Astrocyte (in vitro differentiated cells and primary cell): ENCODE results near the gene TP73. TPM values are rescaled to one million over a fixed set of nuclear protein-coding genes. Genes with fewer than 3 reads are reported as not detected.

Source experiments
- DNase-seq: peaks from one replicate; pipeline ENCODE4 v3.0.0-alpha.2; 2010; ENCODE audit warnings: low read depth
- FAIRE-seq: peaks from 2 replicates; lab custom pipeline; 2011; peaks lifted over from hg19 to GRCh38; lab: Jason Lieb, UNC
- H2AFZ ChIP-seq: 2 replicates; pipeline ENCODE4 v1.6.0; 2012; ENCODE audit warnings: low read depth, low read length, inconsistent platforms
- H3K27ac ChIP-seq: 2 replicates; pipeline ENCODE4 v1.5.1; 2011; ENCODE audit warnings: low read depth, low read length, inconsistent platforms
- H3K27me3 ChIP-seq: 2 replicates; pipeline ENCODE4 v1.6.0; 2011; ENCODE audit warnings: low read length, inconsistent platforms; ENCODE audit not compliant: insufficient read depth
- H3K36me3 ChIP-seq: 2 replicates; pipeline ENCODE4 v1.5.1; 2011; ENCODE audit warnings: low read length, inconsistent platforms; ENCODE audit not compliant: insufficient read depth
- H3K4me1 ChIP-seq: 2 replicates; pipeline ENCODE4 v1.5.1; 2011; ENCODE audit warnings: low read length, inconsistent platforms; ENCODE audit not compliant: insufficient read depth
- H3K4me2 ChIP-seq: 2 replicates; pipeline ENCODE4 v1.6.0; 2012; ENCODE audit warnings: low read length, inconsistent platforms
- H3K4me3 ChIP-seq: 2 replicates; pipeline ENCODE4 v1.5.1; 2011; ENCODE audit warnings: low read depth, mild to moderate bottlenecking, low read length, inconsistent platforms; ENCODE audit not compliant: insufficient read depth
- H3K79me2 ChIP-seq: 2 replicates; pipeline ENCODE4 v1.6.0; 2012; ENCODE audit warnings: mild to moderate bottlenecking, low read length, inconsistent platforms; ENCODE audit not compliant: insufficient read depth
- H3K9ac ChIP-seq: 2 replicates; pipeline ENCODE4 v1.6.0; 2012; ENCODE audit warnings: mild to moderate bottlenecking, low read length, inconsistent platforms
- H3K9me3 ChIP-seq: 2 replicates; pipeline ENCODE4 v1.5.1; 2012; ENCODE audit warnings: low read depth, mild to moderate bottlenecking, low read length, inconsistent platforms; ENCODE audit not compliant: insufficient read depth
- H4K20me1 ChIP-seq: 2 replicates; pipeline ENCODE4 v1.6.0; 2012; ENCODE audit warnings: low read length, inconsistent platforms; ENCODE audit not compliant: insufficient read depth
- H3K27ac Mint-ChIP-seq: one replicate; pipeline ENCODE4 v1.8.0; 2021; ENCODE audit warnings: mild to moderate bottlenecking, mixed read lengths; ENCODE audit not compliant: unreplicated experiment
- H3K27me3 Mint-ChIP-seq: one replicate; pipeline ENCODE4 v1.8.0; 2021; ENCODE audit warnings: low read depth, mixed read lengths; ENCODE audit not compliant: unreplicated experiment
- H3K36me3 Mint-ChIP-seq: one replicate; pipeline ENCODE4 v1.8.0; 2021; ENCODE audit warnings: low read depth, mixed read lengths; ENCODE audit not compliant: unreplicated experiment
- H3K4me1 Mint-ChIP-seq: one replicate; pipeline ENCODE4 v1.8.0; 2021; ENCODE audit warnings: low read depth, mixed read lengths; ENCODE audit not compliant: unreplicated experiment
- H3K4me3 Mint-ChIP-seq: one replicate; pipeline ENCODE4 v1.8.0; 2021; ENCODE audit warnings: mild to moderate bottlenecking, moderate library complexity, mixed read lengths; ENCODE audit not compliant: unreplicated experiment
- H3K9me3 Mint-ChIP-seq: one replicate; pipeline ENCODE4 v1.8.0; 2021; ENCODE audit warnings: mild to moderate bottlenecking, mixed read lengths; ENCODE audit not compliant: unreplicated experiment
- EZH2 ChIP-seq: IDR thresholded peaks from 2 replicates; pipeline ENCODE4 v1.6.1; 2012; ENCODE audit warnings: mild to moderate bottlenecking, low read length, inconsistent platforms; ENCODE audit not compliant: insufficient read depth
- total RNA-seq: library from RNA; stranded (reverse); gene quantifications from 2 replicates; pipeline ENCODE4 v1.2.1, GENCODE V29; 2021
- TF ChIP-seq, protein P1 (sequence below): IDR thresholded peaks from 2 replicates; pipeline ENCODE4 v1.5.1; 2011; ENCODE audit warnings: low read depth, mild to moderate bottlenecking, inconsistent platforms, low read length, moderate library complexity; ENCODE audit not compliant: insufficient read depth

Gene TP73
- total RNA-seq, 1 donor from 2014 or later: 0.18 TPM

DNA sequence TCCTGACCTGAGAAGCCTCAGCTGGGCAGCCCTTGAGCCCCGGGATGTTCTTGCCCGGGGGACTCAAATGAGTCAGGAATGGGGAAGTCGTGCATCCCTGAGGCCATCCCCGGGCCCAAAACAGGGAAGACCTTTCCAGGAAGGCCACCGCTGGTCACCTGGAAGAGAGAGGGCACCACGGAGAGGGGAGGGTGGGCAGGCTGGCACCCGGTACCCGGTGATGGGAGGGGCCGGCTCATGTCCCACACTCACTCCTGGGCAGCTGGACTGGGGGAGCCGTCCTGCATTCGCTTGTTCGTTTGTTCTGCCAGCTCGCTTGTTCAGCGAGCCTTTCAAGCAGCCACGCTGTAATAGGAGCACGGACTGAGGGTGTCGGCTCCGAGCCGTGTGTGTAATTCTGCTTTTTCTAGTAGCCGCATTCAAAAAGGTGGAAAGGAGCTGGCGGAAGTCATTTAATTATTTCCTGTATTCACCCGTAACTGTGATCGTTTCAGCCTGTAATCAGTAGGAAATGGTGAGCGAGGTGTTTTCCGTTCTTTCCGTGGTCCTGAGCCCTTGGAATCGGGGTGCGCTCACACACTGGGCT lies 51.6 kb downstream of the TP73 start:
- peaks cover 31% of the 10 kb centered on the region for H3K27me3 Mint-ChIP-seq
- peaks cover 6% of the 10 kb centered on the region for H3K4me1 Mint-ChIP-seq
- H3K36me3 ChIP-seq: no peaks in the 10 kb centered on the region
- DNase-seq (no peak), FAIRE-seq (no peak)
- no peak for TF ChIP-seq EZH2
- TF ChIP-seq, protein P1, sequence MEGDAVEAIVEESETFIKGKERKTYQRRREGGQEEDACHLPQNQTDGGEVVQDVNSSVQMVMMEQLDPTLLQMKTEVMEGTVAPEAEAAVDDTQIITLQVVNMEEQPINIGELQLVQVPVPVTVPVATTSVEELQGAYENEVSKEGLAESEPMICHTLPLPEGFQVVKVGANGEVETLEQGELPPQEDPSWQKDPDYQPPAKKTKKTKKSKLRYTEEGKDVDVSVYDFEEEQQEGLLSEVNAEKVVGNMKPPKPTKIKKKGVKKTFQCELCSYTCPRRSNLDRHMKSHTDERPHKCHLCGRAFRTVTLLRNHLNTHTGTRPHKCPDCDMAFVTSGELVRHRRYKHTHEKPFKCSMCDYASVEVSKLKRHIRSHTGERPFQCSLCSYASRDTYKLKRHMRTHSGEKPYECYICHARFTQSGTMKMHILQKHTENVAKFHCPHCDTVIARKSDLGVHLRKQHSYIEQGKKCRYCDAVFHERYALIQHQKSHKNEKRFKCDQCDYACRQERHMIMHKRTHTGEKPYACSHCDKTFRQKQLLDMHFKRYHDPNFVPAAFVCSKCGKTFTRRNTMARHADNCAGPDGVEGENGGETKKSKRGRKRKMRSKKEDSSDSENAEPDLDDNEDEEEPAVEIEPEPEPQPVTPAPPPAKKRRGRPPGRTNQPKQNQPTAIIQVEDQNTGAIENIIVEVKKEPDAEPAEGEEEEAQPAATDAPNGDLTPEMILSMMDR: no peak
- no peaks in the 10 kb centered on the region for H3K9me3 Mint-ChIP-seq
- H3K4me3 ChIP-seq: no peak overlapping the region
- H3K79me2 ChIP-seq: no peaks in the 10 kb centered on the region
- no peaks in the 10 kb centered on the region for H3K4me1 ChIP-seq
- no peaks in the 10 kb centered on the region for H3K36me3 Mint-ChIP-seq
- no peak overlapping the region for H3K4me2 ChIP-seq
- H2AFZ ChIP-seq: no peak overlapping the region
- no peak overlapping the region for H3K9ac ChIP-seq
- no peaks in the 10 kb centered on the region for H3K9me3 ChIP-seq
- no peaks in the 10 kb centered on the region for H4K20me1 ChIP-seq
- H3K4me3 Mint-ChIP-seq: no peak overlapping the region
- peaks cover 25% of the 10 kb centered on the region for H3K27me3 ChIP-seq
- H3K27ac ChIP-seq: no peak overlapping the region
- no peak overlapping the region for H3K27ac Mint-ChIP-seq

DNA sequence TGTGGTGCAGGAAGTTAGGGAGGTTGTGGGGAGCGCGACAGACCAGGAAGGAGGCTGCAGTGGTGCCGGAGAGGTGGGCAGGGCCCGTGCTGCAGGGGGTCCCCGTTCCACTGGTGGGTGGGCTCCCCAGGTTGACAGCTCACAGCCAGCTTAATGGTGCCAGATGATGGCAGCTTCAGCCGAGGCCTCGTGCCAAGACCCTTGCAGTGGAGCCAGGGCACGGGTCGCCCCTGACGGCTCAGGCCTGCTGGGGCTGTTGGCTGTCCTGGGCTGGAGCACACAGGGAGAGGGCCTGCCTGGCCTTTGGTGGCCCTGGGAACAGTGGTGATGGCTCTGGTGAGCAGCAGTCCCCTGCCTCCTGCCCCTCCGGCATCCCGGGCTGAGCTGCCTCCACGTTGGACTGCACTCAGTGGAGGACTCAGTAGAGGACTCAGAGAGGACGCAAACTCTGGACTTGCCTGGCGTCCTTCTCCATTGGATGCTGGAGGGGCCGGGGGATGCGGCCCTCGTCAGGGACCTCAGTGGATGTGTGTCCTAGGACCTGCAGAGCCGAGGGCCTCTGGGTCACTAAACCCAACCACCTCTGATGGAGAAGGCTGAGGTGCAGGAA lies 53.1 kb downstream of the TP73 start:
- Mint-ChIP-seq H3K27me3 (peaks cover 27% of the 10 kb centered on the region), H3K36me3 (no peaks in the 10 kb centered on the region), H3K4me1 (peaks cover 6% of the 10 kb centered on the region), H3K4me3 (no peak overlapping the region), H3K9me3 (no peaks in the 10 kb centered on the region), H3K27ac (no peak overlapping the region)
- H3K4me3 ChIP-seq: no peak overlapping the region
- no peak overlapping the region for H3K4me2 ChIP-seq
- DNase-seq: no peak
- H3K27ac ChIP-seq: no peak overlapping the region
- no peak overlapping the region for H2AFZ ChIP-seq
- H3K9ac ChIP-seq: no peak overlapping the region
- TF ChIP-seq EZH2: no peak
- TF ChIP-seq, protein P1: no peak
- no peak for FAIRE-seq
- no peaks in the 10 kb centered on the region for H3K79me2 ChIP-seq
- H4K20me1 ChIP-seq: no peaks in the 10 kb centered on the region
- no peaks in the 10 kb centered on the region for H3K4me1 ChIP-seq
- H3K27me3 ChIP-seq: peaks cover 21% of the 10 kb centered on the region
- no peaks in the 10 kb centered on the region for H3K36me3 ChIP-seq
- no peaks in the 10 kb centered on the region for H3K9me3 ChIP-seq
